OCI-LY7 (cell line): ENCODE measurements around the gene B3GNT5. TPM values are rescaled to one million over a fixed set of nuclear protein-coding genes. Genes with fewer than 3 reads are reported as not detected.

Experiments
- BruUV-seq: library from RNA; stranded (reverse); fragments of 400-500 nt; replicated peaks from 2 replicates; lab custom pipeline; 2021; lab: Mats Ljungman, UMichigan
- CTCF ChIA-PET: fragments of 300-600 bp; sonication (Branson Sonifier 250); formaldehyde crosslinking; loops from one replicate; lab custom pipeline; 2022; ENCODE audit warnings: antibody characterized with exemption; ENCODE audit not compliant: unreplicated experiment; lab: Charles Lee
- POLR2A ChIA-PET: fragments of 300-600 bp; sonication (Branson Sonifier 250); formaldehyde crosslinking; loops from one replicate; lab custom pipeline; 2022; ENCODE audit warnings: antibody characterized with exemption; lab: Charles Lee
- DNase-seq: peaks from one replicate; pipeline ENCODE4 v3.0.0-alpha.2; 2015; ENCODE audit warnings: low spot score
- H2AFZ ChIP-seq: fragments of 200-600 bp; sonication (generic), shearing (Covaris generic); 2 replicates; pipeline ENCODE4 v1.6.1; 2014; ENCODE audit warnings: mild to moderate bottlenecking, antibody characterized with exemption, low read length, moderate library complexity
- H3K27ac ChIP-seq: fragments of 200-600 bp; sonication (generic); 2 replicates; pipeline ENCODE4 v1.5.1; 2014; ENCODE audit warnings: mixed run types, low read depth, mild to moderate bottlenecking, moderate library complexity, low read length, inconsistent platforms; ENCODE audit not compliant: poor library complexity, severe bottlenecking
- H3K36me3 ChIP-seq: fragments of 200-600 bp; sonication (generic); 2 replicates; pipeline ENCODE4 v1.6.1; 2014; ENCODE audit warnings: mild to moderate bottlenecking, antibody characterized with exemption, low read length, moderate library complexity, mixed read lengths; ENCODE audit not compliant: insufficient read depth
- H3K4me1 ChIP-seq: fragments of 200-600 bp; sonication (generic); 2 replicates; pipeline ENCODE4 v1.5.1; 2014; ENCODE audit warnings: mild to moderate bottlenecking, low read length; ENCODE audit not compliant: insufficient read depth, poor library complexity, severe bottlenecking
- H3K4me2 ChIP-seq: fragments of 200-600 bp; sonication (generic); 2 replicates; pipeline ENCODE4 v1.6.1; 2014; ENCODE audit warnings: mild to moderate bottlenecking, low read length
- H3K4me3 ChIP-seq: fragments of 200-600 bp; sonication (generic); 2 replicates; pipeline ENCODE4 v1.5.1; 2014; ENCODE audit warnings: mild to moderate bottlenecking, low read depth, low read length; ENCODE audit not compliant: poor library complexity, severe bottlenecking
- H3K79me2 ChIP-seq: fragments of 200-600 bp; sonication (generic); 2 replicates; pipeline ENCODE4 v1.6.1; 2016; ENCODE audit warnings: low read depth, mild to moderate bottlenecking, low read length, moderate library complexity, mixed read lengths; ENCODE audit not compliant: insufficient read depth
- H3K9me2 ChIP-seq: fragments of 200-600 bp; sonication (generic); 2 replicates; pipeline ENCODE4 v1.6.1; 2016; ENCODE audit warnings: mild to moderate bottlenecking, low read length, mixed read lengths; ENCODE audit not compliant: insufficient read depth
- H3K9me3 ChIP-seq: fragments of 200-600 bp; sonication (generic); 2 replicates; pipeline ENCODE4 v1.6.1; 2014; ENCODE audit warnings: mild to moderate bottlenecking, mixed run types, low read length, mixed read lengths
- H4K20me1 ChIP-seq: fragments of 200-600 bp; sonication (generic); 2 replicates; pipeline ENCODE4 v1.6.1; 2014; ENCODE audit warnings: mild to moderate bottlenecking, antibody characterized with exemption, low read length, moderate library complexity, mixed read lengths; ENCODE audit not compliant: insufficient read depth
- CTCF ChIP-seq: fragments of 200-600 bp; sonication (generic); conservative IDR thresholded peaks from 2 replicates; pipeline ENCODE4 v1.5.1; 2014; ENCODE audit warnings: mild to moderate bottlenecking, antibody characterized with exemption, low read length, moderate library complexity, mixed read lengths
- EZH2phosphoT487 ChIP-seq: fragments of 200-600 bp; sonication (generic); IDR thresholded peaks from 2 replicates; pipeline ENCODE4 v1.6.1; 2018; ENCODE audit warnings: low read depth, borderline replicate concordance, mild to moderate bottlenecking, mixed run types, antibody characterized with exemption, low read length, moderate library complexity, mixed read lengths
- intact Hi-C: fragments of 100-400 bp; cut with micrococcal nuclease; formaldehyde crosslinking; loops from one replicate; pipeline ENCODE4 v1.10.0; 2022; ENCODE audit not compliant: unreplicated experiment
- total RNA-seq, 2 experiments: library from RNA; depleted of rRNA in 1 of 2; stranded (reverse); fragments of >200 nt in 1 of 2; shearing (Covaris generic) in 1 of 2; gene quantifications; 2 replicates each; pipeline ENCODE4 v1.2.3, GENCODE V29; 2014 to 2022

Gene B3GNT5
- total RNA-seq, 2 experiments from 2014 or later: 0.11 TPM; not detected in 1

GRCh38 chr3:183287301-183287971, 34.4 kb downstream of the B3GNT5 start:
- H3K79me2 ChIP-seq: no peaks in the 10 kb centered on the region
- TF ChIP-seq CTCF (no peak), EZH2phosphoT487 (no peak)
- POLR2A ChIA-PET: interaction anchor here (1.0 kb wide), 1 partner anchor 75 kb away, joined by 3 read pairs; no protein-coding TSS in a partner anchor
- intact Hi-C loops: loop anchor here (5.0 kb wide), 1 partner anchor 280 kb away; no protein-coding TSS in a partner anchor
- H3K4me1 ChIP-seq: peaks cover 6% of the 10 kb centered on the region
- no peak overlapping the region for H3K27ac ChIP-seq
- no peaks in the 10 kb centered on the region for H3K36me3 ChIP-seq
- no peak overlapping the region for H2AFZ ChIP-seq
- DNase-seq: no peak
- no peaks in the 10 kb centered on the region for H3K9me2 ChIP-seq
- no peaks in the 10 kb centered on the region for H3K9me3 ChIP-seq
- H3K4me2 ChIP-seq: no peak overlapping the region
- no TSS peak for BruUV-seq
- no peak overlapping the region for H3K4me3 ChIP-seq
- CTCF ChIA-PET: no interaction called here
- H4K20me1 ChIP-seq: no peaks in the 10 kb centered on the region

- H3K9me3 ChIP-seq: no peaks in the 10 kb centered on the region
- no peaks in the 10 kb centered on the region for H3K9me2 ChIP-seq
- BruUV-seq: no TSS peak
- POLR2A ChIA-PET: interaction anchor here (0.6 kb wide), 1 partner anchor 488 kb away, joined by 3 read pairs; no protein-coding TSS in a partner anchor
- no peak overlapping the region for H3K4me2 ChIP-seq
- H2AFZ ChIP-seq: no peak overlapping the region
- H3K79me2 ChIP-seq: no peaks in the 10 kb centered on the region
- CTCF ChIA-PET: no interaction called here
- H3K36me3 ChIP-seq: no peaks in the 10 kb centered on the region
- no peak for DNase-seq
- no peak overlapping the region for H3K27ac ChIP-seq
- peaks cover 6% of the 10 kb centered on the region for H3K4me1 ChIP-seq
- intact Hi-C loops: loop anchor here (5.0 kb wide), 1 partner anchor 279 kb away; no protein-coding TSS in a partner anchor
- TF ChIP-seq CTCF (no peak), EZH2phosphoT487 (no peak)
- no peaks in the 10 kb centered on the region for H4K20me1 ChIP-seq
- no peak overlapping the region for H3K4me3 ChIP-seq
Observed at GRCh38 chr3:183288117-183288516, 35.1 kb downstream of the B3GNT5 start.

- no TSS peak for BruUV-seq
- POLR2A ChIA-PET: interaction anchor here (0.6 kb wide), 1 partner anchor 1170 kb away, joined by 4 read pairs; no protein-coding TSS in a partner anchor
- intact Hi-C loops: no loop called here
Observed at GRCh38 chr3:183290216-183290615, 37.2 kb downstream of the B3GNT5 start.

More at GRCh38 chr3:183290216-183290615, 37.2 kb downstream of the B3GNT5 start:
- CTCF ChIA-PET: no interaction called here
- Histone ChIP-seq H3K4me2 (no peak overlapping the region), H2AFZ (no peak overlapping the region), H3K4me1 (peaks cover 6% of the 10 kb centered on the region), H3K9me2 (no peaks in the 10 kb centered on the region), H3K4me3 (no peak overlapping the region), H3K36me3 (no peaks in the 10 kb centered on the region), H3K27ac (no peak overlapping the region), H3K79me2 (no peaks in the 10 kb centered on the region), H3K9me3 (no peaks in the 10 kb centered on the region), H4K20me1 (no peaks in the 10 kb centered on the region)
- no peak for TF ChIP-seq CTCF
- TF ChIP-seq EZH2phosphoT487: no peak
- no peak for DNase-seq
